Measurements from ENCODE around the gene ITPKC.
"Not testable (repeated sequence)": the region's sequence is repeated elsewhere in the genome, so short reads cannot be mapped to it uniquely, and the experiment has no call there.

ITPKC gene

DNA sequence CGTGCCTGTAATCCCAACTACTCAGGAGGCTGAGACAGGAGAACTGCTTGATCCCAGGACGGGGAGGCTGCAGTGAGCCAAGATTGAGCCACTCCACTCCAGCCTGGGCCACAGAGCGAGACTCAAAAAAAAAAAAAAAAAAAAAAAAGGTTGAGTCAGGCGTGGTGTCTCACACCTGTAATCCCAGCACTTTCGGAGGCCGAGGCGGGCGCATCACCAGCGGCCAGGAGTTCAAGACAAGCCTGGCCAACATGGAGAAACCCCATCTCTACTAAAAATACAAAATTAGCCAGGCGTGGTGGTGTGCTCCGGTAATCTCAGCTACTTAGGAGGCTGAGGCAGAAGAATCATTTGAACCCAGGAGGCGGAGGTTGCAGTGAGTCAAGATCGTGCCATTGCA, 49.5 kb downstream of the ITPKC start:
- H3K27me3 ChIP-seq (ENCODE audit: insufficient read depth, low read length); H3K36me3 ChIP-seq (ENCODE audit: insufficient read depth, low read length); H3K4me1 ChIP-seq (ENCODE audit: control insufficient read depth, insufficient read depth, low read length, unreplicated experiment); H3K79me2 ChIP-seq (ENCODE audit: control insufficient read depth, insufficient read depth, low read length, unreplicated experiment); H2AFZ ChIP-seq (ENCODE audit: low read length, unreplicated experiment); H3K27ac ChIP-seq (ENCODE audit: low read depth, low read length); H3K4me3 ChIP-seq (ENCODE audit: low read depth, low read length): not testable (repeated sequence)

- no peaks in the 10 kb centered on the region for H3K4me1 ChIP-seq (ENCODE audit: control insufficient read depth, insufficient read depth, low read length, unreplicated experiment)
- H3K4me3 ChIP-seq (ENCODE audit: low read depth, low read length): no peak overlapping the region
- no peak overlapping the region for H3K27ac ChIP-seq (ENCODE audit: low read depth, low read length)
- H3K79me2 ChIP-seq (ENCODE audit: control insufficient read depth, insufficient read depth, low read length, unreplicated experiment): no peaks in the 10 kb centered on the region
- no peak overlapping the region for H2AFZ ChIP-seq (ENCODE audit: low read length, unreplicated experiment)
- no peaks in the 10 kb centered on the region for H3K27me3 ChIP-seq (ENCODE audit: insufficient read depth, low read length)
- H3K36me3 ChIP-seq (ENCODE audit: insufficient read depth, low read length): 0 out of 2 replicates have a peak, but pooled peaks cover 1% of the 10 kb centered on the region
Measured at GRCh38 chr19:40768869-40769268, 52.0 kb downstream of the ITPKC start.

DNA sequence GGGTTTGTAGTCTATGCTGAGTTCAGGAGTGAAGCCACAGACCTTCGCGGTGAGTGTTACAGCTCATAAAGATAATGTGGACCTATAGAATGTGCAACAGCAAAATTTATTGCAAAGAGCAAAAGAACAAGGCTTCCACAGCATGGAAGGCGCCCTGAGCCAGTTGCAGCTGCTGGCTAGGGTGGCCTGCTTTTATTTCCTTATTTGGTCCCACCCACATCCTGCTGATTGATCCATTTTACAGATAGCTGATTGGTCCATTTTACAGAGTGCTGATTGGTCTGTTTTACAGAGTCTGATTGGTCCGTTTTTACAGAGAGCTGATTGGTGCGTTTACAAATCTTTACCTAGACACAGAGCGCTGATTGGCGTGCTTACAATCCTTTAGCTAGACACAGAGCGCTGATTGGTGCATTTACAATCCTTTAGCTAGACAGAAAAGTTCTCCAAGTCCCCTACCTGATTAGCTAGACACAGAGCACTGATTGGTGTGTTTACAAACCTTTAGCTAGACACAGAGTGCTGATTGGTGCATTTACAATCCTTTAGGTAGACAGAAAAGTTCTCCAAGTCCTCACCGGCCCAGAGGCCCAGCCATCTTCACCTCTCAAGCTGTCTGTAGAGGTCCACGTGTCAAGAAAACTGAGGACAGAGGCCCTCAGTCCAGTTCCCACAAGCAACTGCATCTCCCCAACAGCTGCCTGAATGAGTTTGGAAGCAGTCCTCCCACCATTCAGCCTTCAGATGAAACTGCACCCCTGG, 54.4 kb downstream of the ITPKC start:
- H2AFZ ChIP-seq (ENCODE audit: low read length, unreplicated experiment); H3K79me2 ChIP-seq (ENCODE audit: control insufficient read depth, insufficient read depth, low read length, unreplicated experiment); H3K27me3 ChIP-seq (ENCODE audit: insufficient read depth, low read length); H3K4me3 ChIP-seq (ENCODE audit: low read depth, low read length); H3K36me3 ChIP-seq (ENCODE audit: insufficient read depth, low read length); H3K27ac ChIP-seq (ENCODE audit: low read depth, low read length); H3K4me1 ChIP-seq (ENCODE audit: control insufficient read depth, insufficient read depth, low read length, unreplicated experiment): not testable (repeated sequence)

GRCh38 chr19:40774916-40775631, 58.2 kb downstream of the ITPKC start, which contains the start of gene MIA:
TSS of gene MIA (plus strand) at chr19:40775521. CDS start at chr19:40775543, 22 bp downstream.
- no peaks in the 10 kb centered on the region for H3K27me3 ChIP-seq (ENCODE audit: insufficient read depth, low read length)
- H3K27ac ChIP-seq (ENCODE audit: low read depth, low read length): no peak within 1 kb of the TSS
- H3K4me3 ChIP-seq (ENCODE audit: low read depth, low read length): no peak within 1 kb of the TSS
- H3K4me1 ChIP-seq (ENCODE audit: control insufficient read depth, insufficient read depth, low read length, unreplicated experiment): peaks cover 7% of the 10 kb centered on the region
- H2AFZ ChIP-seq (ENCODE audit: low read length, unreplicated experiment): no peak within 1 kb of the TSS
- no peaks in the 10 kb centered on the region for H3K79me2 ChIP-seq (ENCODE audit: control insufficient read depth, insufficient read depth, low read length, unreplicated experiment)
- no peaks in the 10 kb centered on the region for H3K36me3 ChIP-seq (ENCODE audit: insufficient read depth, low read length)

DNA sequence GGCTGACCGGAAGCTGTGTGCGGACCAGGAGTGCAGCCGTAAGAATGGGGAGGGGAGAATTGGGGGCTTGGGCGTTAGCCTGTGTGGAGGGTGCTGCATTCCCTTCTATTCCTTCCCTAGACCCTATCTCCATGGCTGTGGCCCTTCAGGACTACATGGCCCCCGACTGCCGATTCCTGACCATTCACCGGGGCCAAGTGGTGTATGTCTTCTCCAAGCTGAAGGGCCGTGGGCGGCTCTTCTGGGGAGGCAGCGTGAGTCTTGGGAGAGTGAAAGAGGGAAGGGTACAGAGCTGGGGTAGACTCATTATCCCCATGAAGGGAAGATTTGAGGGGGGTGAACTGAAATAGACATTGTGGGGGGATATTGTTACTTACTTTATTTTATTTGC, 58.7 kb downstream of the ITPKC start:
- Histone ChIP-seq H3K4me1 (ENCODE audit: control insufficient read depth, insufficient read depth, low read length, unreplicated experiment) (peaks cover 7% of the 10 kb centered on the region), H3K79me2 (ENCODE audit: control insufficient read depth, insufficient read depth, low read length, unreplicated experiment) (no peaks in the 10 kb centered on the region), H3K36me3 (ENCODE audit: insufficient read depth, low read length) (no peaks in the 10 kb centered on the region), H3K27me3 (ENCODE audit: insufficient read depth, low read length) (no peaks in the 10 kb centered on the region), H3K27ac (ENCODE audit: low read depth, low read length) (no peak overlapping the region), H3K4me3 (ENCODE audit: low read depth, low read length) (no peak overlapping the region), H2AFZ (ENCODE audit: low read length, unreplicated experiment) (no peak overlapping the region)

DNA sequence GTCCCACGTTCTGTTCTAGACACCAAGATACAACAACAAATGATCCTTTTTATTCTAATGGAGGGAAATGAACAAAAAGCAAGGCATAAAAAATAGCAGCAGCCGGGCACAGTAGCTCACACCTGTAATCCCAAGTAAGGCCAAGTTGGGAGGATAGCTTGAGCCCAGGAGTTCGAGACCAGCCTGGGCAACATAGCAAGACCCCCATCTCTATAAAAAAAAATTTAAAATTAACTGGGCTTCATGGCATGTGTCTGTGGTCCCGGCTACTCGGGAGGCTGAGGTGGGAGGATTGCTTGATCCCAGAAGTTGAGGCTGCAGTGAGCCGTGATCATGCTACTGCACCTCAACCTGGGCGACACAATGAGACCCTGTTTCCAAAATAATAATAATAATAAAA, 59.5 kb downstream of the ITPKC start:
- Histone ChIP-seq H2AFZ (ENCODE audit: low read length, unreplicated experiment) (no peak overlapping the region), H3K4me1 (ENCODE audit: control insufficient read depth, insufficient read depth, low read length, unreplicated experiment) (peaks cover 7% of the 10 kb centered on the region), H3K36me3 (ENCODE audit: insufficient read depth, low read length) (no peaks in the 10 kb centered on the region), H3K27ac (ENCODE audit: low read depth, low read length) (no peak overlapping the region), H3K4me3 (ENCODE audit: low read depth, low read length) (no peak overlapping the region), H3K27me3 (ENCODE audit: insufficient read depth, low read length) (no peaks in the 10 kb centered on the region), H3K79me2 (ENCODE audit: control insufficient read depth, insufficient read depth, low read length, unreplicated experiment) (no peaks in the 10 kb centered on the region)

DNA sequence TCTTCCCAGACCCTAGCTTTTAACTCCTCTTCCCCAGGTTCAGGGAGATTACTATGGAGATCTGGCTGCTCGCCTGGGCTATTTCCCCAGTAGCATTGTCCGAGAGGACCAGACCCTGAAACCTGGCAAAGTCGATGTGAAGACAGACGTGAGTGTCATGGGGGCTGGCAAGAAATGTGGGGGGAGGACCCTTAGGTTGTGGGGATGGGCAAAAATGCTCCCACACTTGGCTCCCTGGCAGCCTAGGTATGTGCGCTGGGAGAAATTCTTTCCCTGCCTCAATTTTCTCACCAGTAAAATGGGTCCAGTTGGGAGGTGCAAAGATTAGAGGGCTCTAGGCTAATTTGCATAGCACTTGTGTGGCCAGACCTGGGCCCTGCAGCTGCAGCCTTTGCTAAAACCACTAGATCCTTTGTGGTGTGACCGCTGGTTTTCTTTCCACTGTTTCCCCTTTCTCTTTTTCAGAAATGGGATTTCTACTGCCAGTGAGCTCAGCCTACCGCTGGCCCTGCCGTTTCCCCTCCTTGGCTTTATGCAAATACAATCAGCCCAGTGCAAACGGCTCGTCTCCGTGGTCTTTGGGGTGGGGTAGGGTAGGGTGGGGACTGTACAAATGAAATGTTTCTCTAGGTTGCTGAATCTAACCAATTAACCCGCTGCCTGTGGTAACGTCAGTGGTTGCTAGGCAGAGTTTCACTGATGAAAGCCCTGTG, 60.2 kb downstream of the ITPKC start:
- Histone ChIP-seq H3K27ac (ENCODE audit: low read depth, low read length) (peak overlapping the region; percentile 93), H3K27me3 (ENCODE audit: insufficient read depth, low read length) (no peaks in the 10 kb centered on the region), H2AFZ (ENCODE audit: low read length, unreplicated experiment) (peak overlapping the region; percentile 38), H3K36me3 (ENCODE audit: insufficient read depth, low read length) (no peaks in the 10 kb centered on the region), H3K4me1 (ENCODE audit: control insufficient read depth, insufficient read depth, low read length, unreplicated experiment) (peaks cover 7% of the 10 kb centered on the region), H3K4me3 (ENCODE audit: low read depth, low read length) (peak overlapping the region; percentile 93), H3K79me2 (ENCODE audit: control insufficient read depth, insufficient read depth, low read length, unreplicated experiment) (no peaks in the 10 kb centered on the region)

- H3K79me2 ChIP-seq (ENCODE audit: control insufficient read depth, insufficient read depth, low read length, unreplicated experiment): no peaks in the 10 kb centered on the region
- H3K4me1 ChIP-seq (ENCODE audit: control insufficient read depth, insufficient read depth, low read length, unreplicated experiment): peaks cover 7% of the 10 kb centered on the region
- no peaks in the 10 kb centered on the region for H3K27me3 ChIP-seq (ENCODE audit: insufficient read depth, low read length)
- peak overlapping the region; percentile 93 for H3K4me3 ChIP-seq (ENCODE audit: low read depth, low read length)
- H3K36me3 ChIP-seq (ENCODE audit: insufficient read depth, low read length): no peaks in the 10 kb centered on the region
- H2AFZ ChIP-seq (ENCODE audit: low read length, unreplicated experiment): peak overlapping the region; percentile 92
- H3K27ac ChIP-seq (ENCODE audit: low read depth, low read length): peak overlapping the region; percentile 93
Measured at GRCh38 chr19:40777645-40777936, 60.7 kb downstream of the ITPKC start.

DNA sequence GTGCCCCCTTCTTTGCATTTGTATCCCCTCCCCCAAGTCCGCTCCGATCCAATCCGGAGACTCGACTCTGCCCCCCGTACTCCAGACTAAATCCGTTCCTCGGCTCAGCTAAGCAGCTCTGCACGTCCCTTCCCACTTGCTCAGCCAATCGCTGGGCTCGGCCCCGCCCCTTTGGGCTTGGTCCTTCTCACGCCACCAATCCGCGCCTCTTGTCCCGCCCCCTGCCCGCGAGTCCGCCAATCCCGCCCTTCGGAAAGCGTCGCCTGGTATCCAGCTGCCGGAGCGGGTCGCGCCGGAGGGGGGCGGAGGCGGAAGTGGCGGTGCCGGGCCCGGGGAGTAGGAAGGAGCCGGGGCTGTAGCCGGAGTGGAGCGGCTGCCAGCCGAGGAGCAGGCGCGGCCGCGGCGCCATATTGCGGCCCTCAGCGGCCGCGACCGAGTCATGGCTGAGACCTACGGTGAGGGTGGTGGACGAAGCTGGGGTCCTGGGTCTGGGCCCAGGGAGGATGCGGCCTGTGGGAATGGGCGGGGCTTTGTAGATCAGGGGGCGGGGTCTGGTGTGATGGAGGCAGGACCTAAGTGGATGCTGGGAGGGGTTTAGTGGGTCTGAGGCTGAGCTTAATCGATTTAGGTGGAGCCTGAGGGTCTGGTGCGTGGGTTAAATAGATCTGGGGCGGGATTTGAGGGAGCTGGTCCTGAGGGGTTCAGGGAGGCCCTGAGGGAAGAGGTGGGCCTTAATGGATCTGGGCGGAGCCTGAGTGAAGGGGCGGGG, 61.2 kb downstream of the ITPKC start, which contains the start of gene RAB4B:
Gene RAB4B, plus strand, starts transcription at position 311 of the 769 bp plus-strand sequence. Its CDS starts 129 bp downstream, at position 440.
- Histone ChIP-seq H3K36me3 (ENCODE audit: insufficient read depth, low read length) (no peaks in the 10 kb centered on the region), H2AFZ (ENCODE audit: low read length, unreplicated experiment) (peak within 1 kb of the TSS; percentile 92), H3K27ac (ENCODE audit: low read depth, low read length) (peak within 1 kb of the TSS; percentile 93), H3K27me3 (ENCODE audit: insufficient read depth, low read length) (no peaks in the 10 kb centered on the region), H3K4me1 (ENCODE audit: control insufficient read depth, insufficient read depth, low read length, unreplicated experiment) (peaks cover 7% of the 10 kb centered on the region), H3K4me3 (ENCODE audit: low read depth, low read length) (peak within 1 kb of the TSS; percentile 93), H3K79me2 (ENCODE audit: control insufficient read depth, insufficient read depth, low read length, unreplicated experiment) (no peaks in the 10 kb centered on the region)

DNA sequence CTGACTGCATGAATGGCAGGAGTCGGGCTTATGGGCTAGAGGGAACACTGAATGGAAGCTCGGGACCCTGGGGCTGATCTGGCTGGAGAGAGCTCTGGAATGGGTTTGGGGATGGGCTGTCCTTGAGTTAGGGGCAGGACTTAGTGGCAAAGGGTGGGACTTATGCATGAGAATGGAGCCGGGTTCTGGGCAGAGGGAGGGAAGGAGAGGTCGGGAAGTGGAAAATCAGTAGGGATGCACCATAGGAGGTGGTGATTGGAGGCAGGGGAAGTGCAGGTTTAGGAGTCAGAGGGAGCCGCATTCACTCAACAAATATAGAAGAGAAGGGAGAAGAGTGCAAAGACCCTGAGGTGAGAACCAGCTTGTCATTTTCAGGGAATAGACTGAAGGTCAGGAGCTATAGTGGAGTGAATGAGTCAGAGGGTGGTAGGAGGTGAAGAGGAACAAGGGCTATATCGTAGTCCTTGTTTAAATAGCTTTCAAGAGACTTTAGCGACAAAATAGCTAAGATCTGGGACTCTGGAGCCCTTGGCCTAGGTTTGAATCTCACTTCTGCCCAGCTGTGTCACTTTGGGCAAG, 61.9 kb downstream of the ITPKC start:
- H2AFZ ChIP-seq (ENCODE audit: low read length, unreplicated experiment): peak overlapping the region; percentile 85
- H3K79me2 ChIP-seq (ENCODE audit: control insufficient read depth, insufficient read depth, low read length, unreplicated experiment): no peaks in the 10 kb centered on the region
- H3K27me3 ChIP-seq (ENCODE audit: insufficient read depth, low read length): no peaks in the 10 kb centered on the region
- H3K36me3 ChIP-seq (ENCODE audit: insufficient read depth, low read length): no peaks in the 10 kb centered on the region
- peak overlapping the region; percentile 93 for H3K4me3 ChIP-seq (ENCODE audit: low read depth, low read length)
- H3K4me1 ChIP-seq (ENCODE audit: control insufficient read depth, insufficient read depth, low read length, unreplicated experiment): peaks cover 7% of the 10 kb centered on the region
- H3K27ac ChIP-seq (ENCODE audit: low read depth, low read length): peak overlapping the region; percentile 93

Measured in ACC112 (cell line).